ENCODE measurements around the gene NKX1-2. TPM values are rescaled to one million over a fixed set of nuclear protein-coding genes. Genes with fewer than 3 reads are reported as not detected.

The NKX1-2 gene
- total RNA-seq, 1 experiment from 2014 or later: 57.7 TPM

DNA sequence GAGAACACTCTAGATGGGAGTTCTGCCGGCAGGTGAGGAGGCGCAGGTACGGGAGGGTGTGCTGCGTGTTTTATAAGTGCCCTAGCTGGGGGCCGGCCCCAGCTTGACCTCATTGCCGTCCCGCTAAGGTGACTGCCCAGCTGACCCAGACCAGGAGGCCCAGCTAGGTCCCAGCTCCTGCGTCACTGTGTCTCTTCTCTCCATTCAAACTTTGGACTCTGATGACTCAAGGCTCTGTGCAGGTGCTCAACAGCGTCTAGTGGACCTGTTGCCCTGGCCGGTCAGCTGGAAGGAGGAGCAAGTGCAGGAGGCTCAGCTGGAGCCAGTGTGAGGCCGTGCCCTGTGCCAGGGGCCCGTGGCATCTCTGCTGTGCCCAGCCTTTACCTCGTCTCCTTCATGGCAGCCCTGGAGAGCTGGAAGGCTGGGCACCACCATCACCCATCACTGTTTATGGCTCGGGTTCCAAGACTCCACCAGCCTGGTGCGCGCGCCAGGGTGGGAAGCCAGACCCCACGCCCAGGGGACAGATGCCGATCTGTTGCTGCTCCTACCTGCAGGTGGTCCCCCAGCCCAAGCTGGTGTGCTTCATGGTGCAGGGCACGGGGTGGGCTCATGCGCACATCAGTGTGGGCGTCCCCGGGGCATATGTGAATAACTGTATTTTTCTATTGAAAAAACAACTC, 26.3 kb upstream of the NKX1-2 start:
- ATAC-seq (no peak), DNase-seq (ENCODE audit: low spot score) (no peak)
- Mint-ChIP-seq H3K27me3 (ENCODE audit: low read depth) (no peaks in the 10 kb centered on the region), H3K36me3 (no peaks in the 10 kb centered on the region), H3K9me3 (no peaks in the 10 kb centered on the region), H3K27ac (peak overlapping the region; percentile 67), H3K4me1 (peaks cover 39% of the 10 kb centered on the region), H3K4me3 (no peak overlapping the region)
- TF ChIP-seq, protein P1, sequence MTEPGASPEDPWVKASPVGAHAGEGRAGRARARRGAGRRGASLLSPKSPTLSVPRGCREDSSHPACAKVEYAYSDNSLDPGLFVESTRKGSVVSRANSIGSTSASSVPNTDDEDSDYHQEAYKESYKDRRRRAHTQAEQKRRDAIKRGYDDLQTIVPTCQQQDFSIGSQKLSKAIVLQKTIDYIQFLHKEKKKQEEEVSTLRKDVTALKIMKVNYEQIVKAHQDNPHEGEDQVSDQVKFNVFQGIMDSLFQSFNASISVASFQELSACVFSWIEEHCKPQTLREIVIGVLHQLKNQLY (CRISPR knock-in tag; IDR thresholded peaks at IDR 0.05): no peak
- no peak for TF ChIP-seq SOX15 (CRISPR knock-in tag; IDR thresholded peaks at IDR 0.05)
- TF ChIP-seq GABPB1 (CRISPR knock-in tag; IDR thresholded peaks at IDR 0.05): peak; percentile 66; the same call in 1 of the 2 replicates
- ChIA-PET POLR2A (no interaction called here), CTCF (interaction anchor here (0.9 to 1.2 kb wide), 3 partner anchors 14 to 57 kb away, joined by 3 read pairs; partner anchors contain the start of genes LHPP and OAT)

DNA sequence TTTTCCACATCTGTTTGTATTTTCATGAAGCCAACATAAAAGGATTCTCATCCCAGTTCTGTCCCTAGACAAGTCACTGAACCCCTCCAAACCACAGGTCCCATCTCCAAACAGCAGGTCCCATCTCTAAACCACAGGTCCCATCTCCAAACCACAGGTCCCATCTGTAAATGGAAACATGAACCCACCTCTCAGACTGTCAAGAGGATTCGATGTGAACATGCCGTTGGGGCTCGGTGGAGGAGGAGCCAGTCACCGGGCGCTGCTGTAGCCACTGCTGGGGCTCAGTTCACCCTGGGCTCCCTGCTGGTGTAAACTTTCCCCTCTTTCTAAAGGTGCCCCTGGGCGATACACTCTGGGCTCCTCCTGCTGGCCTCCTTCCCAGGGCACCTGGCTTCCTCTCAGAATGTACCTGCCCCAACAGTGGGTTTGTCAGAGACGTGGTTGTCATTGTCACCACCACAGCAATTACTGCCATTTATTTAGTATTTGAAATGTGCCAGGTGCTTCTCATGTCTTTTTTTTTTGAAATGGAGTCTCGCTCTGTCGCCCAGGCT, 24.8 kb upstream of the NKX1-2 start:
- ATAC-seq (no peak), DNase-seq (ENCODE audit: low spot score) (no peak)
- ChIA-PET POLR2A (interaction anchor here (0.7 kb wide), 1 partner anchor 27 kb away, joined by 3 read pairs; no protein-coding TSS in a partner anchor), CTCF (no interaction called here)
- TF ChIP-seq, protein P2, sequence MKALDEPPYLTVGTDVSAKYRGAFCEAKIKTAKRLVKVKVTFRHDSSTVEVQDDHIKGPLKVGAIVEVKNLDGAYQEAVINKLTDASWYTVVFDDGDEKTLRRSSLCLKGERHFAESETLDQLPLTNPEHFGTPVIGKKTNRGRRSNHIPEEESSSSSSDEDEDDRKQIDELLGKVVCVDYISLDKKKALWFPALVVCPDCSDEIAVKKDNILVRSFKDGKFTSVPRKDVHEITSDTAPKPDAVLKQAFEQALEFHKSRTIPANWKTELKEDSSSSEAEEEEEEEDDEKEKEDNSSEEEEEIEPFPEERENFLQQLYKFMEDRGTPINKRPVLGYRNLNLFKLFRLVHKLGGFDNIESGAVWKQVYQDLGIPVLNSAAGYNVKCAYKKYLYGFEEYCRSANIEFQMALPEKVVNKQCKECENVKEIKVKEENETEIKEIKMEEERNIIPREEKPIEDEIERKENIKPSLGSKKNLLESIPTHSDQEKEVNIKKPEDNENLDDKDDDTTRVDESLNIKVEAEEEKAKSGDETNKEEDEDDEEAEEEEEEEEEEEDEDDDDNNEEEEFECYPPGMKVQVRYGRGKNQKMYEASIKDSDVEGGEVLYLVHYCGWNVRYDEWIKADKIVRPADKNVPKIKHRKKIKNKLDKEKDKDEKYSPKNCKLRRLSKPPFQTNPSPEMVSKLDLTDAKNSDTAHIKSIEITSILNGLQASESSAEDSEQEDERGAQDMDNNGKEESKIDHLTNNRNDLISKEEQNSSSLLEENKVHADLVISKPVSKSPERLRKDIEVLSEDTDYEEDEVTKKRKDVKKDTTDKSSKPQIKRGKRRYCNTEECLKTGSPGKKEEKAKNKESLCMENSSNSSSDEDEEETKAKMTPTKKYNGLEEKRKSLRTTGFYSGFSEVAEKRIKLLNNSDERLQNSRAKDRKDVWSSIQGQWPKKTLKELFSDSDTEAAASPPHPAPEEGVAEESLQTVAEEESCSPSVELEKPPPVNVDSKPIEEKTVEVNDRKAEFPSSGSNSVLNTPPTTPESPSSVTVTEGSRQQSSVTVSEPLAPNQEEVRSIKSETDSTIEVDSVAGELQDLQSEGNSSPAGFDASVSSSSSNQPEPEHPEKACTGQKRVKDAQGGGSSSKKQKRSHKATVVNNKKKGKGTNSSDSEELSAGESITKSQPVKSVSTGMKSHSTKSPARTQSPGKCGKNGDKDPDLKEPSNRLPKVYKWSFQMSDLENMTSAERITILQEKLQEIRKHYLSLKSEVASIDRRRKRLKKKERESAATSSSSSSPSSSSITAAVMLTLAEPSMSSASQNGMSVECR (CRISPR knock-in tag; IDR thresholded peaks at IDR 0.05; ENCODE audit: borderline replicate concordance): no peak
- TF ChIP-seq, protein P3, sequence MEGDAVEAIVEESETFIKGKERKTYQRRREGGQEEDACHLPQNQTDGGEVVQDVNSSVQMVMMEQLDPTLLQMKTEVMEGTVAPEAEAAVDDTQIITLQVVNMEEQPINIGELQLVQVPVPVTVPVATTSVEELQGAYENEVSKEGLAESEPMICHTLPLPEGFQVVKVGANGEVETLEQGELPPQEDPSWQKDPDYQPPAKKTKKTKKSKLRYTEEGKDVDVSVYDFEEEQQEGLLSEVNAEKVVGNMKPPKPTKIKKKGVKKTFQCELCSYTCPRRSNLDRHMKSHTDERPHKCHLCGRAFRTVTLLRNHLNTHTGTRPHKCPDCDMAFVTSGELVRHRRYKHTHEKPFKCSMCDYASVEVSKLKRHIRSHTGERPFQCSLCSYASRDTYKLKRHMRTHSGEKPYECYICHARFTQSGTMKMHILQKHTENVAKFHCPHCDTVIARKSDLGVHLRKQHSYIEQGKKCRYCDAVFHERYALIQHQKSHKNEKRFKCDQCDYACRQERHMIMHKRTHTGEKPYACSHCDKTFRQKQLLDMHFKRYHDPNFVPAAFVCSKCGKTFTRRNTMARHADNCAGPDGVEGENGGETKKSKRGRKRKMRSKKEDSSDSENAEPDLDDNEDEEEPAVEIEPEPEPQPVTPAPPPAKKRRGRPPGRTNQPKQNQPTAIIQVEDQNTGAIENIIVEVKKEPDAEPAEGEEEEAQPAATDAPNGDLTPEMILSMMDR (IDR thresholded peaks at IDR 0.05): no peak
- TF ChIP-seq MXD4 (CRISPR knock-in tag; IDR thresholded peaks at IDR 0.05; ENCODE audit: borderline replicate concordance) (no peak), SOX15 (CRISPR knock-in tag; IDR thresholded peaks at IDR 0.05) (no peak), MYBL2 (CRISPR knock-in tag; IDR thresholded peaks at IDR 0.05) (no peak), ZNF263 (CRISPR knock-in tag; IDR thresholded peaks at IDR 0.05; ENCODE audit: low read depth) (no peak), TEAD1 (CRISPR knock-in tag; IDR thresholded peaks at IDR 0.05) (no peak)
- TF ChIP-seq, protein P4, sequence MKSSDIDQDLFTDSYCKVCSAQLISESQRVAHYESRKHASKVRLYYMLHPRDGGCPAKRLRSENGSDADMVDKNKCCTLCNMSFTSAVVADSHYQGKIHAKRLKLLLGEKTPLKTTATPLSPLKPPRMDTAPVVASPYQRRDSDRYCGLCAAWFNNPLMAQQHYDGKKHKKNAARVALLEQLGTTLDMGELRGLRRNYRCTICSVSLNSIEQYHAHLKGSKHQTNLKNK (CRISPR knock-in tag; IDR thresholded peaks at IDR 0.05): no peak
- TF ChIP-seq, protein P5, sequence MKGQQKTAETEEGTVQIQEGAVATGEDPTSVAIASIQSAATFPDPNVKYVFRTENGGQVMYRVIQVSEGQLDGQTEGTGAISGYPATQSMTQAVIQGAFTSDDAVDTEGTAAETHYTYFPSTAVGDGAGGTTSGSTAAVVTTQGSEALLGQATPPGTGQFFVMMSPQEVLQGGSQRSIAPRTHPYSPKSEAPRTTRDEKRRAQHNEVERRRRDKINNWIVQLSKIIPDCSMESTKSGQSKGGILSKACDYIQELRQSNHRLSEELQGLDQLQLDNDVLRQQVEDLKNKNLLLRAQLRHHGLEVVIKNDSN (CRISPR knock-in tag; IDR thresholded peaks at IDR 0.05): no peak
- TF ChIP-seq, protein P6, sequence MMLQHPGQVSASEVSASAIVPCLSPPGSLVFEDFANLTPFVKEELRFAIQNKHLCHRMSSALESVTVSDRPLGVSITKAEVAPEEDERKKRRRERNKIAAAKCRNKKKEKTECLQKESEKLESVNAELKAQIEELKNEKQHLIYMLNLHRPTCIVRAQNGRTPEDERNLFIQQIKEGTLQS (CRISPR knock-in tag; conservative IDR thresholded peaks at IDR 0.05): no peak
- peaks cover 41% of the 10 kb centered on the region for H3K4me1 Mint-ChIP-seq
- H3K27ac Mint-ChIP-seq: peak overlapping the region; percentile 74
- no peaks in the 10 kb centered on the region for H3K9me3 Mint-ChIP-seq
- H3K27me3 Mint-ChIP-seq (ENCODE audit: low read depth): no peaks in the 10 kb centered on the region
- no peaks in the 10 kb centered on the region for H3K36me3 Mint-ChIP-seq
- H3K4me3 Mint-ChIP-seq: no peak overlapping the region
